HEK293 (cell line): ENCODE measurements around the gene CIITA.

ENCODE experiments used
- CTCF ChIA-PET: fragments of 350-600 bp; formaldehyde crosslinking; extraction: SDS; loops from one replicate; lab custom pipeline; 2021; ENCODE audit warnings: antibody characterized with exemption; lab: Yijun Ruan, JAX
- POLR2A ChIA-PET: fragments of 300-600 bp; formaldehyde crosslinking; extraction: SDS; loops from one replicate; lab custom pipeline; 2020; ENCODE audit warnings: antibody characterized with exemption, inconsistent platforms; lab: Yijun Ruan, JAX
- H3K27ac ChIP-seq: fragments of 200-500 bp; sonication (Bioruptor generic); 2 replicates; pipeline ENCODE4 v1.5.1; 2014; ENCODE audit warnings: low read depth, low read length, control low read depth, inconsistent platforms; ENCODE audit errors: extremely low read depth
- H3K36me3 ChIP-seq, 2 experiments: fragments of 200-500 bp in 1 of 2; sonication (Bioruptor generic) in 1 of 2; 1 replicate in 1 of 2; 2 replicates in 1 of 2; pipeline ENCODE4 v1.5.1; 2014 to 2017; ENCODE audit warnings: inconsistent platforms in 2 of 2, low read length in 2 of 2; ENCODE audit not compliant: control insufficient read depth in 2 of 2, insufficient read depth in 1 of 2
- H3K4me1 ChIP-seq: fragments of 200-500 bp; sonication (Bioruptor generic); 2 replicates; pipeline ENCODE4 v1.5.1; 2014; ENCODE audit warnings: mild to moderate bottlenecking, low read length, inconsistent platforms; ENCODE audit not compliant: control insufficient read depth, insufficient read depth
- H3K4me3 ChIP-seq: 2 replicates; pipeline ENCODE4 v1.5.1; 2011; ENCODE audit warnings: low read depth, mild to moderate bottlenecking, control low read depth, low read length, moderate library complexity
- H3K9me3 ChIP-seq: fragments of 200-500 bp; sonication (Bioruptor generic); 2 replicates; pipeline ENCODE4 v1.5.1; 2014; ENCODE audit warnings: low read depth, low read length, inconsistent platforms; ENCODE audit not compliant: control insufficient read depth, insufficient read depth
- MYNN ChIP-seq: fragments of 450-650 bp; formaldehyde crosslinking; IDR thresholded peaks from 2 replicates; pipeline ENCODE4 v1.5.1; 2016; ENCODE audit warnings: missing biosample characterization, missing genetic modification characterization, borderline replicate concordance
- OVOL3 ChIP-seq: fragments of 450-650 bp; formaldehyde crosslinking; IDR thresholded peaks from 2 replicates; pipeline ENCODE4 v1.5.1; 2016; ENCODE audit warnings: missing biosample characterization, missing genetic modification characterization
- SCRT2 ChIP-seq: fragments of 450-650 bp; formaldehyde crosslinking; IDR thresholded peaks from 2 replicates; pipeline ENCODE4 v1.5.1; 2016; ENCODE audit warnings: missing biosample characterization, missing genetic modification characterization
- SP2 ChIP-seq: fragments of 450-650 bp; formaldehyde crosslinking; IDR thresholded peaks from 2 replicates; pipeline ENCODE4 v1.5.1; 2016; ENCODE audit warnings: missing biosample characterization, missing genetic modification characterization
- ZBTB1 ChIP-seq: fragments of 450-650 bp; formaldehyde crosslinking; IDR thresholded peaks from 2 replicates; pipeline ENCODE4 v1.5.1; 2016; ENCODE audit warnings: missing biosample characterization, missing genetic modification characterization
- ZBTB17 ChIP-seq: fragments of 450-650 bp; formaldehyde crosslinking; IDR thresholded peaks from 2 replicates; pipeline ENCODE4 v1.5.1; 2016; ENCODE audit warnings: missing biosample characterization, missing genetic modification characterization
- ZFP41 ChIP-seq: fragments of 450-650 bp; formaldehyde crosslinking; IDR thresholded peaks from 2 replicates; pipeline ENCODE4 v1.5.1; 2016; ENCODE audit warnings: missing biosample characterization, missing genetic modification characterization, borderline replicate concordance
- ZIC2 ChIP-seq: fragments of 450-650 bp; formaldehyde crosslinking; IDR thresholded peaks from 2 replicates; pipeline ENCODE4 v1.5.1; 2016; ENCODE audit warnings: missing biosample characterization, missing genetic modification characterization
- ZNF121 ChIP-seq: fragments of 450-650 bp; formaldehyde crosslinking; IDR thresholded peaks from 2 replicates; pipeline ENCODE4 v1.5.1; 2016; ENCODE audit warnings: missing biosample characterization, missing genetic modification characterization
- ZNF174 ChIP-seq: fragments of 450-650 bp; formaldehyde crosslinking; IDR thresholded peaks from 2 replicates; pipeline ENCODE4 v1.5.0; 2017; ENCODE audit warnings: missing biosample characterization, mild to moderate bottlenecking, missing genetic modification characterization
- ZNF23 ChIP-seq: fragments of 450-650 bp; formaldehyde crosslinking; IDR thresholded peaks from 2 replicates; pipeline ENCODE4 v1.5.1; 2016; ENCODE audit warnings: missing biosample characterization, missing genetic modification characterization, borderline replicate concordance
- ZNF24 ChIP-seq: fragments of 450-650 bp; formaldehyde crosslinking; IDR thresholded peaks from 2 replicates; pipeline ENCODE4 v1.5.1; 2016; ENCODE audit warnings: missing biosample characterization, missing genetic modification characterization
- ZNF280C ChIP-seq: fragments of 450-650 bp; formaldehyde crosslinking; IDR thresholded peaks from 2 replicates; pipeline ENCODE4 v1.5.1; 2016; ENCODE audit warnings: missing biosample characterization, missing genetic modification characterization
- ZNF302 ChIP-seq: fragments of 450-650 bp; formaldehyde crosslinking; IDR thresholded peaks from 2 replicates; pipeline ENCODE4 v1.5.1; 2016; ENCODE audit warnings: missing biosample characterization, missing genetic modification characterization, low read depth
- ZNF335 ChIP-seq: fragments of 450-650 bp; formaldehyde crosslinking; conservative IDR thresholded peaks from 2 replicates; pipeline ENCODE4 v1.5.1; 2016; ENCODE audit warnings: missing biosample characterization, missing genetic modification characterization
- ZNF350 ChIP-seq: fragments of 450-650 bp; formaldehyde crosslinking; IDR thresholded peaks from 2 replicates; pipeline ENCODE4 v1.5.0; 2017; ENCODE audit warnings: missing biosample characterization, mild to moderate bottlenecking, missing genetic modification characterization
- ZNF391 ChIP-seq: fragments of 450-650 bp; formaldehyde crosslinking; IDR thresholded peaks from 2 replicates; pipeline ENCODE4 v1.5.1; 2016; ENCODE audit warnings: low read depth, missing biosample characterization, missing genetic modification characterization, borderline replicate concordance
- ZNF398 ChIP-seq: fragments of 450-650 bp; formaldehyde crosslinking; IDR thresholded peaks from 2 replicates; pipeline ENCODE4 v1.5.1; 2017; ENCODE audit warnings: missing biosample characterization, missing genetic modification characterization
- ZNF571 ChIP-seq: fragments of 450-650 bp; formaldehyde crosslinking; IDR thresholded peaks from 2 replicates; pipeline ENCODE4 v1.5.0; 2017; ENCODE audit warnings: missing biosample characterization, missing genetic modification characterization
- ZNF600 ChIP-seq: fragments of 450-650 bp; formaldehyde crosslinking; IDR thresholded peaks from 2 replicates; pipeline ENCODE4 v1.5.1; 2016; ENCODE audit warnings: missing biosample characterization, missing genetic modification characterization
- ZNF629 ChIP-seq: fragments of 450-650 bp; formaldehyde crosslinking; IDR thresholded peaks from 2 replicates; pipeline ENCODE4 v1.5.1; 2017; ENCODE audit warnings: missing biosample characterization, missing genetic modification characterization
- TF ChIP-seq, protein P1 (sequence below): fragments of 450-650 bp; formaldehyde crosslinking; IDR thresholded peaks from 2 replicates; pipeline ENCODE4 v1.5.1; 2017; ENCODE audit warnings: missing biosample characterization, missing genetic modification characterization
- TF ChIP-seq, protein P2 (sequence below): fragments of 450-650 bp; formaldehyde crosslinking; IDR thresholded peaks from 2 replicates; pipeline ENCODE4 v1.5.1; 2016; ENCODE audit warnings: missing biosample characterization, missing genetic modification characterization

The CIITA gene

DNA sequence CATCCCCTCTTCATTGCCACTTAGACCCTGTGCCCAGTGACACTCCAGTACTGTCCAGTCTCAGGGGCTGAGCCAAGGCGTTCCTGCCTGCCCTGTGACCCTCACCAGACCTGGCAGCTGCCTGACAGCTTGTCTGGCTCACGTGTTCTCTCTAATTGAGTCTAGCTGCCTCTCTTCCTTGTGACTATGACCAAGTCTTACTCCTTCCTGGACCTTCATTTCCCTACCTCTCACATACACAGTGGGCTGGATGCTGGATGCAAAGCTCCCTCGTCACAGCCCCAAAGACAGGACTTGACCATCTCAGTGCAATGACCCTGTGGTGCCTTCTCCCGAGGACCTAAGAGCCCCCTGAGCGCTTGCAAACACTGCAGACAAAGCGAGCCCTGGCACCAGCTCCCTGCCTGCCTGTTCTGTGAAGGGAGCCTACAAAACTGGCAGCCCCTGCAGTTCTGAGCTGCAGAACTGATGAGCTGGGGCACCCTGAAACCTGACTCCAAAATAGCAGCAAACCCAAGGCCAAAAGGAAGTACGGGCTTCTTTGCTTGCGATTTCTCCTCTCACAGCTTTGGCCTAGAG, 63.6 kb downstream of the CIITA start (continued):
- no peak for TF ChIP-seq ZNF23 (tag by site-specific recombination)

- ChIA-PET POLR2A (interaction anchor here (1.2 to 1.3 kb wide), 2 partner anchors 11 to 63 kb away, joined by 3 to 8 read pairs; no protein-coding TSS in a partner anchor), CTCF (interaction anchor here (1.3 kb wide), 1 partner anchor 13 kb away, joined by 7 read pairs; no protein-coding TSS in a partner anchor)
- peaks cover 12% of the 10 kb centered on the region for H3K4me1 ChIP-seq
- peak overlapping the region; percentile 61 for H3K4me3 ChIP-seq
- peak overlapping the region; percentile 50; the same call in 1 of the 2 replicates for H3K27ac ChIP-seq
- peaks cover 0 to 38% of the 10 kb centered on the region in 2 experiments; a peak in 1 of 3 replicates for H3K36me3 ChIP-seq
- no peaks in the 10 kb centered on the region for H3K9me3 ChIP-seq
- peak; percentile 44; the same call in 1 of the 2 replicates for TF ChIP-seq SP2 (tag by site-specific recombination)
- no peak for TF ChIP-seq ZNF391
- 0 out of 2 replicates have a peak, but pooled peaks have one; percentile 8 for TF ChIP-seq ZNF398 (tag by site-specific recombination)
- TF ChIP-seq ZNF629 = no peak
- TF ChIP-seq SCRT2 (tag by site-specific recombination) = no peak
- no peak for TF ChIP-seq ZFP41
- TF ChIP-seq ZNF121 = 0 out of 2 replicates have a peak, but pooled peaks have one; percentile 18
- TF ChIP-seq, protein P1, sequence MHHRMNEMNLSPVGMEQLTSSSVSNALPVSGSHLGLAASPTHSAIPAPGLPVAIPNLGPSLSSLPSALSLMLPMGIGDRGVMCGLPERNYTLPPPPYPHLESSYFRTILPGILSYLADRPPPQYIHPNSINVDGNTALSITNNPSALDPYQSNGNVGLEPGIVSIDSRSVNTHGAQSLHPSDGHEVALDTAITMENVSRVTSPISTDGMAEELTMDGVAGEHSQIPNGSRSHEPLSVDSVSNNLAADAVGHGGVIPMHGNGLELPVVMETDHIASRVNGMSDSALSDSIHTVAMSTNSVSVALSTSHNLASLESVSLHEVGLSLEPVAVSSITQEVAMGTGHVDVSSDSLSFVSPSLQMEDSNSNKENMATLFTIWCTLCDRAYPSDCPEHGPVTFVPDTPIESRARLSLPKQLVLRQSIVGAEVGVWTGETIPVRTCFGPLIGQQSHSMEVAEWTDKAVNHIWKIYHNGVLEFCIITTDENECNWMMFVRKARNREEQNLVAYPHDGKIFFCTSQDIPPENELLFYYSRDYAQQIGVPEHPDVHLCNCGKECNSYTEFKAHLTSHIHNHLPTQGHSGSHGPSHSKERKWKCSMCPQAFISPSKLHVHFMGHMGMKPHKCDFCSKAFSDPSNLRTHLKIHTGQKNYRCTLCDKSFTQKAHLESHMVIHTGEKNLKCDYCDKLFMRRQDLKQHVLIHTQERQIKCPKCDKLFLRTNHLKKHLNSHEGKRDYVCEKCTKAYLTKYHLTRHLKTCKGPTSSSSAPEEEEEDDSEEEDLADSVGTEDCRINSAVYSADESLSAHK (tag by site-specific recombination) = no peak
- TF ChIP-seq ZNF24 = no peak
- no peak for TF ChIP-seq ZNF302
- TF ChIP-seq, protein P2, sequence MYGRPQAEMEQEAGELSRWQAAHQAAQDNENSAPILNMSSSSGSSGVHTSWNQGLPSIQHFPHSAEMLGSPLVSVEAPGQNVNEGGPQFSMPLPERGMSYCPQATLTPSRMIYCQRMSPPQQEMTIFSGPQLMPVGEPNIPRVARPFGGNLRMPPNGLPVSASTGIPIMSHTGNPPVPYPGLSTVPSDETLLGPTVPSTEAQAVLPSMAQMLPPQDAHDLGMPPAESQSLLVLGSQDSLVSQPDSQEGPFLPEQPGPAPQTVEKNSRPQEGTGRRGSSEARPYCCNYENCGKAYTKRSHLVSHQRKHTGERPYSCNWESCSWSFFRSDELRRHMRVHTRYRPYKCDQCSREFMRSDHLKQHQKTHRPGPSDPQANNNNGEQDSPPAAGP (tag by site-specific recombination) = peak; percentile 60; the same call in 1 of the 2 replicates
- no peak for TF ChIP-seq ZNF174
- TF ChIP-seq ZBTB1 (tag by site-specific recombination) = no peak
- no peak for TF ChIP-seq ZNF335
- peak; percentile 87 for TF ChIP-seq ZBTB17 (tag by site-specific recombination)
- TF ChIP-seq ZNF600 (tag by site-specific recombination) = peak; percentile 29; the same call in 1 of the 2 replicates
- TF ChIP-seq ZNF280C = no peak
- TF ChIP-seq ZNF571 (tag by site-specific recombination) = no peak
- no peak for TF ChIP-seq OVOL3
- TF ChIP-seq MYNN (tag by site-specific recombination) = no peak
- TF ChIP-seq ZNF350 (tag by site-specific recombination) = no peak
- no peak for TF ChIP-seq ZIC2 (tag by site-specific recombination)
Observed at GRCh38 chr16:10941127-10941933, 64.3 kb downstream of the CIITA start.
